ENCODE results near the gene CES4A. TPM values are rescaled to one million over a fixed set of nuclear protein-coding genes. Genes with fewer than 3 reads are reported as not detected.
"Not testable (repeated sequence)": the region's sequence is repeated elsewhere in the genome, so short reads cannot be mapped to it uniquely, and the experiment has no call there.

CES4A gene
- total RNA-seq, 1 donor from 2014 or later, result 10.2 TPM

DNA sequence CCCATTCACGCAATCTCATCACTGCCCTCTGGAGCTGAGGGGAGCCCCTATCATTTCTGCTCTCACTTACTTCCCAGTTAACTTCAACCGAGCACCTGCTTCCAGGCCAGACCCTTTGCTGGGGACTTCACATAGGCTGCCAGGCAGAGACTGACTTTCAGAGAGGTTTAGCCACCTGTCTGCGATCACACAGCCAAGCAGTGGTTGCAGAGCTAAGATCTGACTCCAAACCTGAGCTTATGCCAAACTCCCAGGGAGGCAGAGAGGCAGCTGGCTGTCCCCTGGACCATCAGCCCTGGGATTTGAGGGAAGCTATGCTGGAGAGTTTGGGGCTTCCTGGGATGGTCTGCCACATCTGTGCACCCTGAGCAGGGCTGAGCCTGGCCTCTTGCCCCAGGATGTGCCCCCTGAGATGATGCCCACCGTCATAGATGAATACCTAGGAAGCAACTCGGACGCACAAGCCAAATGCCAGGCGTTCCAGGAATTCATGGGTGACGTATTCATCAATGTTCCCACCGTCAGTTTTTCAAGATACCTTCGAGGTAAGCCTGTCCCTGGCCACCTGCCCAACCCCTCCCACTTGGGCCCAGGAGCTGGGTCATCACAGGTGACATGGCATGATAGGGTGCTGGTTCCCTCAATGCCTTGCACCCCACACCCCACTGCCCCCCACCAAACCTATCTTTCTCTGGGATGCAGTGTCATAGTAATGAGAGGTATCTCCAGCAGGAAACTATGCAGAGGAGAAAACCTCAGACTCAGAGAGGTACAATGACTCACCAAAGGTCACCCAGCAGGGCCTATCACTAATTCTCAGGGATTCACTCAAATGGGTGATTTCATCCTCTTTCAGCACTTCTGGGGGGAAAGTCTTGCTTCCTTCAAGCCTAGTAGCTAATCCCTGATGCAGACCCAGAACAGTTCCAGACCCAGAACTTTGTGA lies 17.3 kb upstream of the CES4A start:
- intact Hi-C loops (cut with micrococcal nuclease), result no loop called here
- no peak overlapping the region for H3K27ac Mint-ChIP-seq
- no peak for DNase-seq

DNA sequence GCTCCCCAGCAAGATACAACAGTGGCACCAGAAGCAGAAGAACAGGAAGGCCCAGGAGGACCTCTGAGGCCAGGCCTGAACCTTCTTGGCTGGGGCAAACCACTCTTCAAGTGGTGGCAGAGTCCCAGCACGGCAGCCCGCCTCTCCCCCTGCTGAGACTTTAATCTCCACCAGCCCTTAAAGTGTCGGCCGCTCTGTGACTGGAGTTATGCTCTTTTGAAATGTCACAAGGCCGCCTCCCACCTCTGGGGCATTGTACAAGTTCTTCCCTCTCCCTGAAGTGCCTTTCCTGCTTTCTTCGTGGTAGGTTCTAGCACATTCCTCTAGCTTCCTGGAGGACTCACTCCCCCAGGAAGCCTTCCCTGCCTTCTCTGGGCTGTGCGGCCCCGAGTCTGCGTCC lies 15.4 kb upstream of the CES4A start:
- POLR2A ChIA-PET, result no interaction called here
- CTCF ChIA-PET, result no interaction called here
- DNase-seq (no peak), ATAC-seq (ENCODE audit: low read depth) (no peak)
- Mint-ChIP-seq H3K36me3 (ENCODE audit: low read depth) (no peaks in the 10 kb centered on the region), H3K27me3 (peaks cover 6% of the 10 kb centered on the region), H3K4me1 (no peaks in the 10 kb centered on the region), H3K4me3 (no peak overlapping the region), H3K9me3 (no peaks in the 10 kb centered on the region), H3K27ac (no peak overlapping the region)
- intact Hi-C loops (cut with micrococcal nuclease), result no loop called here
- TF ChIP-seq, protein P1, sequence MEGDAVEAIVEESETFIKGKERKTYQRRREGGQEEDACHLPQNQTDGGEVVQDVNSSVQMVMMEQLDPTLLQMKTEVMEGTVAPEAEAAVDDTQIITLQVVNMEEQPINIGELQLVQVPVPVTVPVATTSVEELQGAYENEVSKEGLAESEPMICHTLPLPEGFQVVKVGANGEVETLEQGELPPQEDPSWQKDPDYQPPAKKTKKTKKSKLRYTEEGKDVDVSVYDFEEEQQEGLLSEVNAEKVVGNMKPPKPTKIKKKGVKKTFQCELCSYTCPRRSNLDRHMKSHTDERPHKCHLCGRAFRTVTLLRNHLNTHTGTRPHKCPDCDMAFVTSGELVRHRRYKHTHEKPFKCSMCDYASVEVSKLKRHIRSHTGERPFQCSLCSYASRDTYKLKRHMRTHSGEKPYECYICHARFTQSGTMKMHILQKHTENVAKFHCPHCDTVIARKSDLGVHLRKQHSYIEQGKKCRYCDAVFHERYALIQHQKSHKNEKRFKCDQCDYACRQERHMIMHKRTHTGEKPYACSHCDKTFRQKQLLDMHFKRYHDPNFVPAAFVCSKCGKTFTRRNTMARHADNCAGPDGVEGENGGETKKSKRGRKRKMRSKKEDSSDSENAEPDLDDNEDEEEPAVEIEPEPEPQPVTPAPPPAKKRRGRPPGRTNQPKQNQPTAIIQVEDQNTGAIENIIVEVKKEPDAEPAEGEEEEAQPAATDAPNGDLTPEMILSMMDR (IDR thresholded peaks at IDR 0.05), result no peak

More for the DNA sequence above, 17.3 kb upstream of the CES4A start:
- peaks cover 6% of the 10 kb centered on the region for H3K27me3 Mint-ChIP-seq
- POLR2A ChIA-PET, result no interaction called here
- H3K4me3 Mint-ChIP-seq, result no peak overlapping the region
- CTCF ChIA-PET, result no interaction called here
- H3K4me1 Mint-ChIP-seq, result no peaks in the 10 kb centered on the region
- H3K9me3 Mint-ChIP-seq, result no peaks in the 10 kb centered on the region
- no peaks in the 10 kb centered on the region for H3K36me3 Mint-ChIP-seq (ENCODE audit: low read depth)
- no peak for ATAC-seq (ENCODE audit: low read depth)
- TF ChIP-seq, protein P1 (IDR thresholded peaks at IDR 0.05), result no peak

DNA sequence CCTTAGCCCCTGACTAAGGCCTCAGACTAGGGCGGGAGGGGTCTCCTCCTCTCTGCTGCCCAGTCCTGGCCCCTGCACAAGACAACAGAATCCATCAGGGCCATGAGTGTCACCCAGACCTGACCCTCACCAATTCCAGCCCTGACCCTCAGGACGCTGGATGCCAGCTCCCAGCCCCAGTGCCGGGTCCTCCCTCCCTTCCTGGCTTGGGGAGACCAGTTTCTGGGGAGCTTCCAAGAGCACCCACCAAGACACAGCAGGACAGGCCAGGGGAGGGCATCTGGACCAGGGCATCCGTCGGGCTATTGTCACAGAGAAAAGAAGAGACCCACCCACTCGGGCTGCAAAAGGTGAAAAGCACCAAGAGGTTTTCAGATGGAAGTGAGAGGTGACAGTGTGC lies 14.7 kb upstream of the CES4A start:
- Mint-ChIP-seq H3K9me3 (no peaks in the 10 kb centered on the region), H3K36me3 (ENCODE audit: low read depth) (no peaks in the 10 kb centered on the region), H3K4me3 (no peak overlapping the region), H3K27ac (no peak overlapping the region), H3K27me3 (peaks cover 6% of the 10 kb centered on the region), H3K4me1 (no peaks in the 10 kb centered on the region)
- intact Hi-C loops (cut with micrococcal nuclease), result no loop called here
- TF ChIP-seq, protein P1 (IDR thresholded peaks at IDR 0.05), result no peak
- ChIA-PET POLR2A (no interaction called here), CTCF (no interaction called here)
- ATAC-seq (ENCODE audit: low read depth) (no peak), DNase-seq (no peak)

DNA sequence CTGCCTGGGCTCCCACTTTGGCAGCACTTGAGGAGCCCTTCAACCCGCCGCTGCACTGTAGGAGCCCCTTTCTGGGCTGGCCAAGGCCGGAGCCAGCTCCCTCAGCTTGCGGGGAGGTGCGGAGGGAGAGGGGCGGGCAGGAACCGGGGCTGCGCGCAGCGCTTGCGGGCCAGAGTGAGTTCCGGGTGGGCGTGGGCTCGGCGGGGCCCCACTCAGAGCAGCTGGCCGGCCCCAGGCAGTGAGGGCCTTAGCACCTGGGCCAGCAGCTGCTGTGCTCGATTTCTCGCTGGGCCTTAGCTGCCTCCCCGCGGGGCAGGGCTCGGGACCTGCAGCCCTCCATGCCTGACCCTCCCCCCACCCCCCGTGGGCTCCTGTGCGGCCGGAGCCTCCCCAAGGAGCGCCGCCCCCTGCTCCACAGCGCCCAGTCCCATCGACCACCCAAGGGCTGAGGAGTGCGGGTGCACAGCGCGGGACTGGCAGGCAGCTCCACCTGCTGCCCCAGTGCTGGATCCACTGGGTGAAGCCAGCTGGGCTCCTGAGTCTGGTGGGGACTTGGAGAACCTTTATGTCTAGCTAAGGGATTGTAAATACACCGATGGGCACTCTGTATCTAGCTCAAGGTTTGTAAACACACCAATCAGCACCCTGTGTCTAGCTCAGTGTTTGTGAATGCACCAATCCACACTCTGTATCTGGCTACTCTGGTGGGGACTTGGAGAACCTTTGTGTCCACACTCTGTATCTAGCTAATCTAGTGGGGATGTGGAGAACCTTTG lies 14.0 kb upstream of the CES4A start:
- CTCF ChIA-PET, result interaction anchor here (2.1 to 2.4 kb wide), 2 partner anchors 20 to 211 kb away, joined by 5 to 11 read pairs; no protein-coding TSS in a partner anchor
- H3K27ac Mint-ChIP-seq; intact Hi-C loops (cut with micrococcal nuclease); H3K4me1 Mint-ChIP-seq; H3K9me3 Mint-ChIP-seq; H3K27me3 Mint-ChIP-seq; H3K4me3 Mint-ChIP-seq; DNase-seq; H3K36me3 Mint-ChIP-seq (ENCODE audit: low read depth); ATAC-seq (ENCODE audit: low read depth); POLR2A ChIA-PET: not testable (repeated sequence)

DNA sequence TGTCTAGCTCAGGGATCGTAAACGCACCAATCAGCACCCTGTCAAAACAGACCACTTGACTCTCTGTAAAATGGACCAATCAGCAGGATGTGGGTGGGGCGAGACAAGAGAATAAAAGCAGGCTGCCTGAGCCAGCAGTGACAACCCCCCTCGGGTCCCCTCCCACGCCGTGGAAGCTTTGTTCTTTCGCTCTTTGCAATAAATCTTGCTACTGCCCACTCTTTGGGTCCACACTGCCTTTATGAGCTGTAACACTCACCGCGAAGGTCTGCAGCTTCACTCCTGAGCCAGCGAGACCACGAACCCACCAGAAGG lies 13.5 kb upstream of the CES4A start:
- CTCF ChIA-PET, result interaction anchor here (1.4 to 2.4 kb wide), 3 partner anchors 21 to 211 kb away, joined by 3 to 11 read pairs (median 5); no protein-coding TSS in a partner anchor
- H3K27me3 Mint-ChIP-seq; H3K27ac Mint-ChIP-seq; H3K9me3 Mint-ChIP-seq; ATAC-seq (ENCODE audit: low read depth); DNase-seq; H3K36me3 Mint-ChIP-seq (ENCODE audit: low read depth); POLR2A ChIA-PET; H3K4me1 Mint-ChIP-seq: not testable (repeated sequence)
- intact Hi-C loops (cut with micrococcal nuclease), result loop anchor here (5.0 kb wide), 2 partner anchors 442 to 472 kb away; partner anchors contain the start of gene ZDHHC1
- H3K4me3 Mint-ChIP-seq, result peak overlapping the region; percentile 19
